ENCODE measurements around the gene RNF180. TPM values are rescaled to one million over a fixed set of nuclear protein-coding genes. Genes with fewer than 3 reads are reported as not detected.

The RNF180 gene
- total and polyA plus RNA-seq, 2 donors (not counting 1 experiment from before 2014, with no cell fraction given), result not detected

- intact Hi-C loops (cut with micrococcal nuclease), result loop anchor here (5.0 kb wide), 1 partner anchor 635 kb away; no protein-coding TSS in a partner anchor
Observed at GRCh38 chr5:64147379-64147778, 18.3 kb upstream of the RNF180 start.

More at GRCh38 chr5:64147379-64147778, 18.3 kb upstream of the RNF180 start:
- Histone ChIP-seq H3K27ac (ENCODE audit: low read length in 2 of 2) (no peak overlapping the region), H3K27me3 (replicated peaks in 1 of 4; ENCODE audit: control extremely low read depth in 1 of 4, control insufficient read depth in 3 of 4, insufficient read depth in 4 of 4, low read length in 3 of 4) (no peaks in the 10 kb centered on the region), H2AFZ (ENCODE audit: insufficient read depth, low read depth, low read length, poor library complexity, severe bottlenecking) (no peak overlapping the region), H3K4me1 (ENCODE audit: control insufficient read depth in 2 of 2, insufficient read depth in 2 of 2, low read length in 2 of 2) (no peaks in the 10 kb centered on the region), H3K4me3 (ENCODE audit: control extremely low read depth in 1 of 5, extremely low read depth in 1 of 5, insufficient read depth in 1 of 5, low read depth in 2 of 5, low read length in 4 of 5) (no peak overlapping the region), H3K79me2 (ENCODE audit: control insufficient read depth, insufficient read depth, low read length) (no peaks in the 10 kb centered on the region), H3K9ac (ENCODE audit: low read length) (no peak overlapping the region), H4K20me1 (ENCODE audit: control insufficient read depth, insufficient read depth, low read length, poor library complexity, severe bottlenecking) (no peaks in the 10 kb centered on the region), H3K36me3 (replicated peaks in 1 of 2; ENCODE audit: control extremely low read depth in 1 of 2, control insufficient read depth in 1 of 2, extremely low read depth in 1 of 2, insufficient read depth in 2 of 2, low read length in 1 of 2) (no peaks in the 10 kb centered on the region), H3K4me2 (replicated peaks; ENCODE audit: low read depth, low read length, poor library complexity, severe bottlenecking) (no peak overlapping the region), H3K9me3 (ENCODE audit: control extremely low read depth in 1 of 3, control insufficient read depth in 2 of 3, insufficient read depth in 1 of 3, low read length in 2 of 3) (peaks cover 0 to 8% (median 0%) of the 10 kb centered on the region in 3 donors)
- TF ChIP-seq EZH2 (IDR thresholded peaks at IDR 0.05; ENCODE audit: borderline replicate concordance, insufficient read depth, low read depth, low read length, poor library complexity, severe bottlenecking), result no peak
- no peak for TF ChIP-seq CTCF (IDR thresholded peaks at IDR 0.05)
- ChIA-PET CTCF (no interaction called here), POLR2A (no interaction called here)
- Mint-ChIP-seq H3K4me3 (no peak overlapping the region), H3K27me3 (no peaks in the 10 kb centered on the region), H3K9me3 (ENCODE audit: insufficient read depth) (no peaks in the 10 kb centered on the region), H3K27ac (no peak overlapping the region), H3K4me1 (no peaks in the 10 kb centered on the region)
- ATAC-seq (ENCODE audit: low read depth) (no peak), DNase-seq (no peak)
- 80% methylated on average over 2 of the region's 2 CpGs for WGBS (ENCODE audit: insufficient coverage)
